ENCODE results near the gene CCNI.

- TF ChIP-seq CTCF (conservative IDR thresholded peaks at IDR 0.05) (no peak), EZH2 (IDR thresholded peaks at IDR 0.05; ENCODE audit: low read depth) (no peak)
These were observed 78.3 kb downstream of the CCNI start for GRCh38 chr4:76997532-76997931.
